Sigmoid colon (tissue), 7 donors: Measurements from ENCODE around the gene LTF. TPM values are rescaled to one million over a fixed set of nuclear protein-coding genes. Genes with fewer than 3 reads are reported as not detected.

Source experiments
- DNase-seq: peaks from one replicate; pipeline ENCODE4 v3.0.0-alpha.2; 2019
- H3K27ac ChIP-seq, 4 donors: fragments of 200-600 bp; sonication (generic); one replicate each; pipeline ENCODE4 v1.5.1; 2016 to 2019; ENCODE audit warnings: mild to moderate bottlenecking in 1 of 4
- H3K27me3 ChIP-seq, 3 donors: fragments of 200-600 bp; sonication (generic); one replicate each; pipeline ENCODE4 v1.5.1; 2019; ENCODE audit warnings: mild to moderate bottlenecking in 1 of 3
- H3K36me3 ChIP-seq, 4 donors: fragments of 200-600 bp; sonication (generic); one replicate each; pipeline ENCODE4 v1.5.1; 2016 to 2019
- H3K4me1 ChIP-seq, 4 donors: fragments of 200-600 bp; sonication (generic); one replicate each; pipeline ENCODE4 v1.5.1; 2017 to 2019
- H3K4me3 ChIP-seq, 4 donors: fragments of 200-600 bp; sonication (generic); one replicate each; pipeline ENCODE4 v1.5.1; 2017 to 2019; ENCODE audit warnings: mild to moderate bottlenecking in 2 of 4, moderate library complexity in 1 of 4
- H3K9me3 ChIP-seq, 4 donors: fragments of 200-600 bp in 3 of 4; sonication (generic) in 3 of 4; one replicate each; pipeline versions ENCODE4 v1.5.1 to v1.6.1; 2013 to 2019
- CTCF ChIP-seq, 4 experiments: fragments of 450-650 bp in 3 of 4; fragments of 200-600 bp in 1 of 4; IDR thresholded peaks; one replicate each; pipeline ENCODE4 v1.5.1; 2016 to 2019; ENCODE audit warnings: antibody characterized with exemption in 4 of 4, mild to moderate bottlenecking in 3 of 4, moderate library complexity in 2 of 4
- EP300 ChIP-seq, 4 donors: sonication (generic); formaldehyde crosslinking; IDR thresholded peaks; one replicate each; pipeline ENCODE4 v1.6.1; 2017; ENCODE audit warnings: antibody characterized with exemption in 4 of 4
- POLR2A ChIP-seq, 2 donors: fragments of 450-650 bp; IDR thresholded peaks; one replicate each; pipeline ENCODE4 v1.6.1; 2016; ENCODE audit warnings: antibody characterized with exemption in 2 of 2, mild to moderate bottlenecking in 2 of 2, moderate library complexity in 2 of 2
- POLR2AphosphoS5 ChIP-seq, 4 donors: sonication (generic); formaldehyde crosslinking; IDR thresholded peaks; one replicate each; pipeline ENCODE4 v1.6.1; 2017; ENCODE audit warnings: antibody characterized with exemption in 4 of 4
- WGBS, 2 donors: extraction: QIAGEN DNeasy Blood & Tissue Kit; methylation state at CpG; one replicate each; pipeline ENCODE4 v1.1.7; 2013; 5-methylcytosine and 5-hydroxymethylcytosine counted together
- intact Hi-C: fragments of 100-400 bp; cut with DNase I; formaldehyde crosslinking; loops from one replicate; pipeline ENCODE4 v1.15.1; 2023
- polyA plus RNA-seq, 3 donors: library from polyadenylated mRNA; stranded (reverse); fragments of 200-250 nt; gene quantifications; one replicate each; pipeline ENCODE4 v1.2.3, GENCODE V29; 2013
- total RNA-seq, 4 donors: library from RNA; depleted of rRNA; stranded (reverse); fragments of >200 nt; gene quantifications; one replicate each; pipeline ENCODE4 v1.1.0, GENCODE V29; 2016
- donor health status: healthy with polysubstance abuse.
- donor health status: Bipolar disorder and iron deficiency.
- donor health status: healthy.

Gene LTF
- total RNA-seq = under 1 TPM in 3 of 4 donors, not detected in 1; 0.16 to 0.36 (median 0.28) TPM
- 10 to 100 TPM in 1 of 3 donors, 1 to 10 TPM in 1, not detected in 1; 1.2 to 38.0 TPM for polyA plus RNA-seq

- no peaks in the 10 kb centered on the region for H3K9me3 ChIP-seq
- H3K4me3 ChIP-seq = no peak within 1 kb of the TSS
- H3K27ac ChIP-seq = no peak within 1 kb of the TSS
- no peaks in the 10 kb centered on the region for H3K4me1 ChIP-seq
- DNase-seq = no peak
- intact Hi-C loops = no loop called here
- peaks cover 5 to 32% (median 25%) of the 10 kb centered on the region in 3 donors for H3K27me3 ChIP-seq
- no peaks in the 10 kb centered on the region for H3K36me3 ChIP-seq
- 25 to 56% methylated on average over 44 of the region's 44 CpGs for WGBS, 2 donors
- TF ChIP-seq CTCF (IDR thresholded peaks at IDR 0.05) = no peak
- no peak for TF ChIP-seq POLR2A (IDR thresholded peaks at IDR 0.05)
- TF ChIP-seq POLR2AphosphoS5 (IDR thresholded peaks at IDR 0.05) = no peak
- TF ChIP-seq EP300 (IDR thresholded peaks at IDR 0.05) = no peak
Observed at GRCh38 chr3:46464326-46465195, at the start of gene LTF. Gene LTF (minus strand): TSS chr3:46464905. CDS start chr3:46464867, 38 bp downstream.

GRCh38 chr3:46512191-46512749 is 47.6 kb upstream of the LTF start:
- intact Hi-C loops = no loop called here
- H3K27me3 ChIP-seq = no peaks in the 10 kb centered on the region
- WGBS, 2 donors = 84 to 93% methylated on average over 2 of the region's 2 CpGs
- H3K4me3 ChIP-seq = no peak overlapping the region
- TF ChIP-seq EP300 (IDR thresholded peaks at IDR 0.05) = no peak
- TF ChIP-seq POLR2A (IDR thresholded peaks at IDR 0.05) = no peak
- no peak for TF ChIP-seq CTCF (IDR thresholded peaks at IDR 0.05)
- TF ChIP-seq POLR2AphosphoS5 (IDR thresholded peaks at IDR 0.05) = no peak
- H3K27ac ChIP-seq = no peak overlapping the region
- H3K4me1 ChIP-seq = no peaks in the 10 kb centered on the region
- DNase-seq = no peak
- no peaks in the 10 kb centered on the region for H3K36me3 ChIP-seq
- no peaks in the 10 kb centered on the region for H3K9me3 ChIP-seq

- TF ChIP-seq POLR2AphosphoS5 (IDR thresholded peaks at IDR 0.05) (no peak), EP300 (IDR thresholded peaks at IDR 0.05) (no peak), POLR2A (IDR thresholded peaks at IDR 0.05) (no peak), CTCF (IDR thresholded peaks at IDR 0.05) (no peak)
- intact Hi-C loops = no loop called here
- Histone ChIP-seq H3K4me3 (no peak overlapping the region), H3K4me1 (no peaks in the 10 kb centered on the region), H3K9me3 (no peaks in the 10 kb centered on the region), H3K36me3 (no peaks in the 10 kb centered on the region), H3K27ac (no peak overlapping the region), H3K27me3 (no peaks in the 10 kb centered on the region)
- 62 to 76% methylated on average over 4 of the region's 4 CpGs for WGBS, 2 donors
- DNase-seq = no peak
Observed at GRCh38 chr3:46509661-46510187, 45.0 kb upstream of the LTF start.

GRCh38 chr3:46508850-46509591 is 44.3 kb upstream of the LTF start:
- intact Hi-C loops = no loop called here
- H3K9me3 ChIP-seq = no peaks in the 10 kb centered on the region
- H3K4me3 ChIP-seq = no peak overlapping the region
- WGBS, 2 donors = 90 to 93% methylated on average over 4 of the region's 4 CpGs
- H3K27ac ChIP-seq = no peak overlapping the region
- H3K27me3 ChIP-seq = no peaks in the 10 kb centered on the region
- DNase-seq = no peak
- TF ChIP-seq POLR2A (IDR thresholded peaks at IDR 0.05) (no peak), POLR2AphosphoS5 (IDR thresholded peaks at IDR 0.05) (no peak), CTCF (IDR thresholded peaks at IDR 0.05) (no peak), EP300 (IDR thresholded peaks at IDR 0.05) (no peak)
- H3K4me1 ChIP-seq = no peaks in the 10 kb centered on the region
- no peaks in the 10 kb centered on the region for H3K36me3 ChIP-seq
